Measurements from ENCODE around the gene RAI1. TPM values are rescaled to one million over a fixed set of nuclear protein-coding genes. Genes with fewer than 3 reads are reported as not detected.

The RAI1 gene
- total and polyA plus RNA-seq, 2 of the 13 experiments (the other 11 are each of a cell fraction or from before 2014, with no cell fraction given): 3.4 to 5.2 TPM

GRCh38 chr17:17682737-17683680 is 1.8 kb downstream of the RAI1 start (continued):
- TF ChIP-seq, protein P1, sequence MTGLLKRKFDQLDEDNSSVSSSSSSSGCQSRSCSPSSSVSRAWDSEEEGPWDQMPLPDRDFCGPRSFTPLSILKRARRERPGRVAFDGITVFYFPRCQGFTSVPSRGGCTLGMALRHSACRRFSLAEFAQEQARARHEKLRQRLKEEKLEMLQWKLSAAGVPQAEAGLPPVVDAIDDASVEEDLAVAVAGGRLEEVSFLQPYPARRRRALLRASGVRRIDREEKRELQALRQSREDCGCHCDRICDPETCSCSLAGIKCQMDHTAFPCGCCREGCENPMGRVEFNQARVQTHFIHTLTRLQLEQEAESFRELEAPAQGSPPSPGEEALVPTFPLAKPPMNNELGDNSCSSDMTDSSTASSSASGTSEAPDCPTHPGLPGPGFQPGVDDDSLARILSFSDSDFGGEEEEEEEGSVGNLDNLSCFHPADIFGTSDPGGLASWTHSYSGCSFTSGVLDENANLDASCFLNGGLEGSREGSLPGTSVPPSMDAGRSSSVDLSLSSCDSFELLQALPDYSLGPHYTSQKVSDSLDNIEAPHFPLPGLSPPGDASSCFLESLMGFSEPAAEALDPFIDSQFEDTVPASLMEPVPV (CRISPR knock-in tag; IDR thresholded peaks at IDR 0.05): 0 out of 2 replicates have a peak, but pooled peaks have one; percentile 1
- TF ChIP-seq HOXA9 (CRISPR knock-in tag; IDR thresholded peaks at IDR 0.05; ENCODE audit: borderline replicate concordance) (no peak), SALL1 (CRISPR knock-in tag; IDR thresholded peaks at IDR 0.05) (0 out of 2 replicates have a peak, but pooled peaks have one; percentile 1), ZNF768 (CRISPR knock-in tag; IDR thresholded peaks at IDR 0.05) (no peak), MAFF (IDR thresholded peaks at IDR 0.05; ENCODE audit: low read depth, low read length) (no peak), STAT5B (CRISPR knock-in tag; IDR thresholded peaks at IDR 0.05) (no peak), FOXK1 (CRISPR knock-in tag; IDR thresholded peaks at IDR 0.05; ENCODE audit: borderline replicate concordance, low read depth) (no peak), SETDB1 (CRISPR knock-in tag; IDR thresholded peaks at IDR 0.05; ENCODE audit: borderline replicate concordance) (no peak), ZNF720 (CRISPR knock-in tag; IDR thresholded peaks at IDR 0.05) (no peak), ZFP36L1 (CRISPR knock-in tag; IDR thresholded peaks at IDR 0.05) (no peak), ZNF350 (CRISPR knock-in tag; IDR thresholded peaks at IDR 0.05; ENCODE audit: borderline replicate concordance, low read depth) (no peak), ZSCAN30 (CRISPR knock-in tag; IDR thresholded peaks at IDR 0.05) (no peak), HMGA1 (CRISPR knock-in tag; conservative IDR thresholded peaks at IDR 0.05) (no peak), MIXL1 (CRISPR knock-in tag; IDR thresholded peaks at IDR 0.05) (no peak), ZNF121 (CRISPR knock-in tag; IDR thresholded peaks at IDR 0.05) (peak; percentile 42; the same call in 1 of the 2 replicates), SAP130 (CRISPR knock-in tag; IDR thresholded peaks at IDR 0.05; ENCODE audit: low read depth) (peak; percentile 41), ZNF598 (CRISPR knock-in tag; IDR thresholded peaks at IDR 0.05; ENCODE audit: borderline replicate concordance) (no peak), ZNF788 (CRISPR knock-in tag; IDR thresholded peaks at IDR 0.05; ENCODE audit: borderline replicate concordance) (no peak)
- TF ChIP-seq, protein P2, sequence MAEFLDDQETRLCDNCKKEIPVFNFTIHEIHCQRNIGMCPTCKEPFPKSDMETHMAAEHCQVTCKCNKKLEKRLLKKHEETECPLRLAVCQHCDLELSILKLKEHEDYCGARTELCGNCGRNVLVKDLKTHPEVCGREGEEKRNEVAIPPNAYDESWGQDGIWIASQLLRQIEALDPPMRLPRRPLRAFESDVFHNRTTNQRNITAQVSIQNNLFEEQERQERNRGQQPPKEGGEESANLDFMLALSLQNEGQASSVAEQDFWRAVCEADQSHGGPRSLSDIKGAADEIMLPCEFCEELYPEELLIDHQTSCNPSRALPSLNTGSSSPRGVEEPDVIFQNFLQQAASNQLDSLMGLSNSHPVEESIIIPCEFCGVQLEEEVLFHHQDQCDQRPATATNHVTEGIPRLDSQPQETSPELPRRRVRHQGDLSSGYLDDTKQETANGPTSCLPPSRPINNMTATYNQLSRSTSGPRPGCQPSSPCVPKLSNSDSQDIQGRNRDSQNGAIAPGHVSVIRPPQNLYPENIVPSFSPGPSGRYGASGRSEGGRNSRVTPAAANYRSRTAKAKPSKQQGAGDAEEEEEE (CRISPR knock-in tag; IDR thresholded peaks at IDR 0.05; ENCODE audit: borderline replicate concordance): no peak
- TF ChIP-seq, protein P3, sequence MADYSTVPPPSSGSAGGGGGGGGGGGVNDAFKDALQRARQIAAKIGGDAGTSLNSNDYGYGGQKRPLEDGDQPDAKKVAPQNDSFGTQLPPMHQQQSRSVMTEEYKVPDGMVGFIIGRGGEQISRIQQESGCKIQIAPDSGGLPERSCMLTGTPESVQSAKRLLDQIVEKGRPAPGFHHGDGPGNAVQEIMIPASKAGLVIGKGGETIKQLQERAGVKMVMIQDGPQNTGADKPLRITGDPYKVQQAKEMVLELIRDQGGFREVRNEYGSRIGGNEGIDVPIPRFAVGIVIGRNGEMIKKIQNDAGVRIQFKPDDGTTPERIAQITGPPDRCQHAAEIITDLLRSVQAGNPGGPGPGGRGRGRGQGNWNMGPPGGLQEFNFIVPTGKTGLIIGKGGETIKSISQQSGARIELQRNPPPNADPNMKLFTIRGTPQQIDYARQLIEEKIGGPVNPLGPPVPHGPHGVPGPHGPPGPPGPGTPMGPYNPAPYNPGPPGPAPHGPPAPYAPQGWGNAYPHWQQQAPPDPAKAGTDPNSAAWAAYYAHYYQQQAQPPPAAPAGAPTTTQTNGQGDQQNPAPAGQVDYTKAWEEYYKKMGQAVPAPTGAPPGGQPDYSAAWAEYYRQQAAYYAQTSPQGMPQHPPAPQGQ (CRISPR knock-in tag; IDR thresholded peaks at IDR 0.05; ENCODE audit: borderline replicate concordance): no peak
- TF ChIP-seq, protein P4, sequence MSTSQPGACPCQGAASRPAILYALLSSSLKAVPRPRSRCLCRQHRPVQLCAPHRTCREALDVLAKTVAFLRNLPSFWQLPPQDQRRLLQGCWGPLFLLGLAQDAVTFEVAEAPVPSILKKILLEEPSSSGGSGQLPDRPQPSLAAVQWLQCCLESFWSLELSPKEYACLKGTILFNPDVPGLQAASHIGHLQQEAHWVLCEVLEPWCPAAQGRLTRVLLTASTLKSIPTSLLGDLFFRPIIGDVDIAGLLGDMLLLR (CRISPR knock-in tag; IDR thresholded peaks at IDR 0.05): no peak
- TF ChIP-seq, protein P5, sequence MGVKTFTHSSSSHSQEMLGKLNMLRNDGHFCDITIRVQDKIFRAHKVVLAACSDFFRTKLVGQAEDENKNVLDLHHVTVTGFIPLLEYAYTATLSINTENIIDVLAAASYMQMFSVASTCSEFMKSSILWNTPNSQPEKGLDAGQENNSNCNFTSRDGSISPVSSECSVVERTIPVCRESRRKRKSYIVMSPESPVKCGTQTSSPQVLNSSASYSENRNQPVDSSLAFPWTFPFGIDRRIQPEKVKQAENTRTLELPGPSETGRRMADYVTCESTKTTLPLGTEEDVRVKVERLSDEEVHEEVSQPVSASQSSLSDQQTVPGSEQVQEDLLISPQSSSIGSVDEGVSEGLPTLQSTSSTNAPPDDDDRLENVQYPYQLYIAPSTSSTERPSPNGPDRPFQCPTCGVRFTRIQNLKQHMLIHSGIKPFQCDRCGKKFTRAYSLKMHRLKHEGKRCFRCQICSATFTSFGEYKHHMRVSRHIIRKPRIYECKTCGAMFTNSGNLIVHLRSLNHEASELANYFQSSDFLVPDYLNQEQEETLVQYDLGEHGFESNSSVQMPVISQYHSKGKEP (CRISPR knock-in tag; IDR thresholded peaks at IDR 0.05): no peak

All from HepG2 (cell line).